Neural progenitor cell (in vitro differentiated cells): ENCODE measurements around the gene INHBE.

Source experiments
- EZH2 ChIP-seq: fragments of 200-600 bp; sonication (generic); IDR thresholded peaks from 2 replicates; pipeline ENCODE4 v1.6.1; 2017; ENCODE audit warnings: antibody characterized with exemption, mild to moderate bottlenecking, moderate library complexity
- EZH2phosphoT487 ChIP-seq: fragments of 200-600 bp; sonication (generic); IDR thresholded peaks from 2 replicates; pipeline ENCODE4 v1.6.1; 2017; ENCODE audit warnings: antibody characterized with exemption
- TF ChIP-seq, protein P1 (sequence below): fragments of 200-600 bp; sonication (generic); IDR thresholded peaks from 2 replicates; pipeline ENCODE4 v1.5.1; 2017; ENCODE audit warnings: antibody characterized with exemption, mild to moderate bottlenecking

DNA sequence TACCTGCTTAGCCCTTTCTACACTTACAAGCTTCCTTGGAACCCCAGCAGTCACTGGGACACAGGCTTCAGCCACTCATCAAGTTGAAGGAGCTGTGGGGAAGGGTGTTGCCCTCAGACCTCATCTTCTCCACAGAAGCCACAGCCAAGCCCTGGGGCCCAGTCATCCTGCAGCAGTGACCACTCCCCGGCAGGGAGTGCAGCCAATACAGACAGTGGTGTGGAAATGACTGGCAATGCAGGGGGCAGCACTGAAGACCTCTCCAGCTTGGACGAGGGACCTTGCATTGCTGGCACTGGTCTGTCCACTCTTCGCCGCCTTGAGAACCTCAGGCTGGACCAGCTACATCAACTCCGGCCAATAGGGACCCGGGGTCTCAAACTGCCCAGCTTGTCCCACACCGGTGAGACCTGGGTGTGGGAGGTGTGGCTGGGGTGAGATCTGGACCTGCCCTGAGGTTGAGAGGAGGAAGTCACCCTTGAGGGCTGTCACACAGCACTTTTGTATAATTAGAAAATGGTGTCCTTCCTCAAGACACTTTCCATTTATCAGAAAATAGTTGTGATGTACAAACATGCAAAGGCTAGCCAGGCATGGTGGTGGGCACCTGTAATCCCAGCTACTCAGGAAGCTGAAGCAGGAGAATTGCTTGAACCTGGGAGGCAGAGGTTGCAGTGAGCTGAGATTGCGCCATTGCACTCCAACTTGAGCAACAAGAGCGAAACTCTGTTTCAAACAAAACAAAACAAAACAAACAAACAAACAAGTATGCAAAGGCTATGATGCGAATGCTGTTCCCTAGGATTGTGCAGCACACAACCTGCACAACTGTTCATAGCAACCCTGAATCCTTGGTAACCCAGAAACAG is 14.4 kb downstream of the INHBE start:
- no peak for TF ChIP-seq EZH2
- TF ChIP-seq, protein P1, sequence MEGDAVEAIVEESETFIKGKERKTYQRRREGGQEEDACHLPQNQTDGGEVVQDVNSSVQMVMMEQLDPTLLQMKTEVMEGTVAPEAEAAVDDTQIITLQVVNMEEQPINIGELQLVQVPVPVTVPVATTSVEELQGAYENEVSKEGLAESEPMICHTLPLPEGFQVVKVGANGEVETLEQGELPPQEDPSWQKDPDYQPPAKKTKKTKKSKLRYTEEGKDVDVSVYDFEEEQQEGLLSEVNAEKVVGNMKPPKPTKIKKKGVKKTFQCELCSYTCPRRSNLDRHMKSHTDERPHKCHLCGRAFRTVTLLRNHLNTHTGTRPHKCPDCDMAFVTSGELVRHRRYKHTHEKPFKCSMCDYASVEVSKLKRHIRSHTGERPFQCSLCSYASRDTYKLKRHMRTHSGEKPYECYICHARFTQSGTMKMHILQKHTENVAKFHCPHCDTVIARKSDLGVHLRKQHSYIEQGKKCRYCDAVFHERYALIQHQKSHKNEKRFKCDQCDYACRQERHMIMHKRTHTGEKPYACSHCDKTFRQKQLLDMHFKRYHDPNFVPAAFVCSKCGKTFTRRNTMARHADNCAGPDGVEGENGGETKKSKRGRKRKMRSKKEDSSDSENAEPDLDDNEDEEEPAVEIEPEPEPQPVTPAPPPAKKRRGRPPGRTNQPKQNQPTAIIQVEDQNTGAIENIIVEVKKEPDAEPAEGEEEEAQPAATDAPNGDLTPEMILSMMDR = no peak
- no peak for TF ChIP-seq EZH2phosphoT487
